ENCODE measurements around the gene DOK7.

DNA sequence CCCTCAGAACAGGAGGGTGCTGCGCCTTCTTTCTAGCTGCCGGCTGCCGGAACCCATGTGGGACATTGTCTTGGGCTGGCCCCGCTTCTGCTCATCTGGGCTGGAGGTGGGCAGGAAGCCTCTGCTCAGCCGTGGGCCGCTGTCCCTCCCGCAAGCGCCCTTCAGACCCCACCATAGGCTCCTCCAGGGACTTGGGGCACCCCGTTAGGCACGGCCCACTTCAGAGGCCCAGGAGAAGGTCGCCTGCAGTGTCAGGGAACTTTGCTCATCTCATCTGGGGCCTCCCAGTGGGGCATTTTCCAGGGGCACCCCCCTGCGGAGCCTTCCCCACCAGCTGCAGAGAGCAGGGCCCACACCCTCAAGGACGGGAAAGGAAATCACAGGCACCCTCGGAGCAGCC, 32.9 kb downstream of the DOK7 start:
- TF ChIP-seq CTCF (IDR thresholded peaks at IDR 0.05) (no peak), POLR2A (IDR thresholded peaks at IDR 0.05) (no peak)

Data from Peyer's patch (tissue), 4 donors.